HG02642 (cell line): ENCODE data around the gene OR8S1.
"Not testable (repeated sequence)": the region's sequence is repeated elsewhere in the genome, so short reads cannot be mapped to it uniquely, and the experiment has no call there.

Source experiments
- ATAC-seq: cut with Tn5 transposase; IDR thresholded peaks from one replicate; pipeline ENCODE4 v1.9.1; 2021; ENCODE audit warnings: mild to moderate bottlenecking; ENCODE audit not compliant: unreplicated experiment, poor library complexity

Gene OR8S1

DNA sequence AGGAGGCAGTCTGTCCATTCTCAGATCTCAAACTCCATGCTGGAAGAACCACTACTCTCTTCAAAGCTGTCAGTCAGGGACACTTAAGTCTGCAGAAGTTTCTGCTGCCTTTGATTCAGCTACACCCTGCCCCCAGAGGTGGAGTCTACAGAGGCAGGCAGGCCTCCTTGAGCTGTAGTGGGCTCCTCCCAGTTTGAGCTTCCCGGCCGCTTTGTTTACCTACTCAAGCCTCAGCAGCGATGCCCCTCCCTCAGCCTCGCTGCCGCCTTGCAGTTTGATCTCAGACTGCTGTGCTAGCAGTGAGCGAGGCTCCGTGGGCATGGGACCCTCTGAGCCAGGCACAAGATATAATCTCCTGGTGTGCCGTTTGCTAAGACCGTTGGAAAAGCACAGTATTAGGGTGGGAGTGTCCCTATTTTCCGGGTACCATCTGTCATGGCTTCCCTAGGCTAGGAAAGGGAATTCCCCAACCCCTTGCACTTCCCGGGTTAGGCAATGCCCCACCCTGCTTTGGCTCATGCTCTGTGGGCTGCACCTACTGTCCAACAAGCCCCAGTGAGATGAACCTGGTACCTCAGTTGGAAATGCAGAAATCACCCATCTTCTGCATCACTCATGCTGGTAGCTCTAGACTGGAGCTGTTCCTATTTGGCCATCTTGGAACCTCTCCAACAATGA lies 28.4 kb downstream of the OR8S1 start:
- ATAC-seq, result not testable (repeated sequence)

GRCh38 chr12:48556631-48557030 lies 31.2 kb downstream of the OR8S1 start:
- ATAC-seq, result no peak

- ATAC-seq, result no peak
Measured at GRCh38 chr12:48557919-48558318, 32.5 kb downstream of the OR8S1 start.

GRCh38 chr12:48567731-48568130 lies 42.3 kb downstream of the OR8S1 start:
- no peak for ATAC-seq

GRCh38 chr12:48569946-48570345 lies 44.5 kb downstream of the OR8S1 start, which contains the start of gene LALBA:
LALBA (minus strand) TSS chr12:48570046; CDS start chr12:48570020, 26 bp downstream.
- ATAC-seq, result no peak

GRCh38 chr12:48572326-48572725 lies 46.9 kb downstream of the OR8S1 start:
- no peak for ATAC-seq
